ENCODE measurements around the gene TNP2. TPM values are rescaled to one million over a fixed set of nuclear protein-coding genes. Genes with fewer than 3 reads are reported as not detected.

Gene TNP2
- total RNA-seq, result not detected in 2 replicates

DNA sequence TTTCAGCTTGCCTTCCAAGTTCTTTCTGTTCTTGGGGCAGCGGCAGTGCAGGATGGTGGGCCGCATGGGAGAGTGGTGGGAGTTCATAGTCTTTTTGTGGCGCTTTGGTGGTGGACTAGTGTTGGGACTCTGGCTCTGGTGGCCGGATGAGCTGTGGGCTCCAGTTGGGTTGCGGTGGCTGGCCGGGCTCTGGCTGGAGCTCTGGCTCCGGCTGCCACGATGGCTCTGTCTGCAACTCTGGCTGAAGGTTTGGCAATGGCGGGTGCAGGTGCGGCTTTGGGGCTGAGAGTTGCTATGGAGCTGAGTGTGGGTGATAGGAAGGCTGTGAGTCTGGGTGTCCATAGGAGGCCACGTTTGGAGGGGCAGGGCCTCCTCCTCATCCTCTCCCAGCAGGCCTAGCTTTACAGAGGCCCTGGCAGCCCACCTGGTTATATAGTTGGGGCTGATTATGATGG lies at the start of gene TNP2:
TSS of gene TNP2 (minus strand) at position 405 of the 455 bp plus-strand sequence. CDS start at position 342, 63 bp downstream.
- intact Hi-C loops (cut with micrococcal nuclease), result no loop called here

- intact Hi-C loops (cut with micrococcal nuclease), result no loop called here
These were observed 49.7 kb upstream of the TNP2 start for GRCh38 chr16:11318817-11319216.

DNA sequence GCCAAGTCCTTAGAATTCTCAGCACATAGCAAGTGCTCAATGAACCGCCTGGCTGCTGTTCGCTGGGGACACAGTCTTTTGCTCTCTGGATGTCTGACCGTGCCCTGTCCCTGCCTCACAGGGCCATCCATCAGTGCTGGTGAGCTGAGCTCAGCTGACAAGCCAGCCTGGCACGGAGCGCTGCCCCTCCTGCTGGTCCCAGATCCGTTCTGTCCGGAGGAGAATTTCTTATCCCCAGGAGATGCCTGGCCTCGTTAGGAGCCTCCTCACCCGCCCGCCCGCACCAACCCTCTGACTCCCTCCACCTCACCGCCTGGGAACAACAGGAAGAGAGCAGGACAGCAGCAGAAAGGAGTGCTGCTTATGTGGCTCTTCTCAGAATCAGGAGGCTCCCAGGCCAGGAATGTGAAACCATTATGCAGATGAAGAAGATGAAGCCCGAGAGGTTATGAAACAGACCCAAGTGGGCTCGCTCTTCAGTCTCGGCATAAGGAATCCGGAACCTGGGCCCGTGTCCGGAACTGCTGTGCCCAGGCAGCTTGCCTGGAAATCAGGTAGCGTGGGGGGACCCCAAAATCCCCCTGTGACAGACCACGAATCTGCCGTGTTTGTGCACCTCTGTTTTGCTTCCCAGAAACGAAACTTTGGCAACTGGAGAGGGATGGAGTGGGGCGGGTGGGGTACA lies 47.3 kb upstream of the TNP2 start:
- intact Hi-C loops (cut with micrococcal nuclease), result no loop called here

DNA sequence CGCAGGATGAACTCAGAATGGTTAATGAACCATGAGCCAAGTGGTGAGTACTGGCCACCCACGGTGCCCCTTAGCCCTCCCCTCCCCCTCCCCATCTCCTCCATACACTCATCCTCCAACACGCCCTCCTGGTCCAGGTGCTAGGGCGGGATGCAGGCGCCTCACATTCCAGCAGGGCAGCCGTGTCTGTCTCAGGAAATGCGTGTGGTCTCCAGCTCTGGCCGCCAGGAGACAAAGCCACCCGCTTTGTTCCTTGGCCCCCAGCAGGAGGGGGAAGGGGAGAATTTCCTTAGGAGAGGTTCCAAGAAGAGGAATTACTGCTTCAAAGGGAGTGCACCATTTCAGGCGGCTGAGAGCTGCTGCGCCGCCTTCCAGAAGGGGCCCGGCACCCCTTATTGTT lies 46.4 kb upstream of the TNP2 start:
- intact Hi-C loops (cut with micrococcal nuclease), result no loop called here

- intact Hi-C loops (cut with micrococcal nuclease), result no loop called here
These were observed 45.3 kb upstream of the TNP2 start for GRCh38 chr16:11314309-11314894.

GRCh38 chr16:11313493-11314308 lies 44.6 kb upstream of the TNP2 start:
- intact Hi-C loops (cut with micrococcal nuclease), result no loop called here

- intact Hi-C loops (cut with micrococcal nuclease), result no loop called here
These were observed 43.8 kb upstream of the TNP2 start for GRCh38 chr16:11312718-11313492.

GRCh38 chr16:11310997-11311561 lies 42.0 kb upstream of the TNP2 start:
- intact Hi-C loops (cut with micrococcal nuclease), result loop anchor here (1.0 to 2.0 kb wide), 3 partner anchors 18 to 54 kb away; partner anchors contain the start of gene SOCS1

DNA sequence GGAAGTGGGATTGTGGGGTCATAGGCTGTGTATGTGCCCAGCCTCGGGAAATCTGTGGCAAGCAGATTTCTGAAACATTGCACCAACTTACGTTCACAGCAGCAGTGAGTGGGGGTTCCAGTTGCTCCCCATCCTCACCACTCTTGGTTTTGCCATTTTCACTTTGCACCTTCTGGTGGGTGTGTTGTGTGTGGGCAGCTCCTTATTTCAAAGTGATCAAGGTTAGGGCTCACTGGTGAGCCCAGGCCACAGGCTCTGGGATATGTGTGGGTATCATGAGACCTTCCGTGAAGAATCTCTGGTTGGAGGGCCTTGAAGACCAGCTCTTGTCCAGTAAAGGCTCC lies 41.5 kb upstream of the TNP2 start:
- intact Hi-C loops (cut with micrococcal nuclease), result loop anchor here (2.0 kb wide), 2 partner anchors 18 to 54 kb away; partner anchors contain the start of gene SOCS1

DNA sequence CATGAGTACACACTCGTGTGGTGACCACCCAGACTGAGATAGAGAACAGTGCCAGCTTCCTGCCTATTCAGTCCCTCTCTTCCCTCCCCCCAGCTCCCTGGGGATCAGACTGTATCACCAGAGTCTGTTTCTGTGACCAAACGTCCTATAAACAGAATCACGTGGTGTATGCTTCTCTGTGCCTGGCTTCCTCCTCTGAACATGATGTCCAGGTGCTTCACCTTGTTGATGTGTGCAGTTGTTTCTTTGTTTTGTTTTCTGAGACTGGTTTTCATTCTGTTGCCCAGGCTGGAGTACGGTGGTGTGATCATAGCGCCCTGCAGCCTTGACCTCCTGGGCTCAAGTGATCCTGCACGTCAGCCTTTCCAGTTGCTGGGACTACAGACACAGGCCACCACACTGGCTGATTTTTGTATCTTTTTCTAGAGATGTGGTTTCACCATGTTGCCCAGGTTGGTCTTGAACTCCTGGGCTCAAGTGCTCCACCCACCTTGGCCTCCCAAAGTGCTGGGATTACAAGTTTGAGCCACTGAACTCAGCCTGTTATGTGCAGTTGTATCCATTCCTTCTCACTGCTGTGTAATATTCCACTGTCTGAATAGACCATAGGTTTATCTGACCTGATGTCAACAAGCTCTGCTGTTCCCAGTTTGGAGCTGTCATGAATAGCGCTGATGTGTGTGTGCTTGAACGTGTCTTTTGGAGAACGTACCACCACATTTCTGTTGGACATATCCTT lies 40.9 kb upstream of the TNP2 start:
- intact Hi-C loops (cut with micrococcal nuclease), result loop anchor here (2.0 kb wide), 2 partner anchors 19 to 53 kb away; partner anchors contain the start of gene SOCS1

GRCh38 chr16:11308493-11309283 lies 39.6 kb upstream of the TNP2 start:
- intact Hi-C loops (cut with micrococcal nuclease), result no loop called here

DNA sequence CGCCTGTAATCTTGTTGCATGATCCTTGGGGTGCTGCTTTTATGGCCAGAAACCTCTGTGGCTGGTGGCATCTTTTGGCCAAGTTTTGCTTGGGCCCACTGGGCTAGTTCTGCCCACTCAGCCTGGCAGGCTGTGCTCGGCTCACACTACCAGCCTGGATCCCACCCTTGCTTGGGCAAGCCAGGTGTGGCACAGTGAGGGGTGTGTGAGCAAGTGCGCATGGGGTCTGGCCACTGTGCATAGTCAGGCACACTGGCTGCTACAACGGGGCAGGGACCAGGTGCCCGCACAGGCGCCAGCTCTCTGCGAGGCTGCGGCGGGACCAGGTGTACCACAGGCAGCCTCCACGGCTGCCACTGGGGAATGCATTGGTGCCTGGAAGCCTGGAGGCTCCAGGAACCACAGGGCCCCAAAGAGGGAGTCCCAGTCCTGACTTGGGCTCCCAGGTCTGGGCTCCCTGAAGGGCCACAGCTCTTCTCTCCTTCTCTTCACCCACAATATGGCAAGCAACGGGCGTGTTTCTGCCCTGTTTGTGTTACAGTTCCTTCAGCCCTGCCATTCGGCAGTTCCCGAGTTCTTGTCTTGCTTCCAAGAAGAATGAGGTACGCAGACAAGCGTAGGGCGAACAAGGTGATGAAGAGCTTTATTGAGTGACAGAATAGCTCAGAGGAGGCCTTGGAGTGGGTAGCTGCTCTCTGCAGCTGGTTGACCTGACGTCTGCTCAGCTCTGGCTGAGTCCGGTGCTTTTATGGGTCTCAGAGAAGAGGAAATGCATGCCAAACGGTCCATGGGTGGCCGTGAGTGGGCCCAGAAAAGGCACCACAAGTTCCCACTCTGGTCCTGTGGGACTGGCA lies 38.7 kb upstream of the TNP2 start:
- intact Hi-C loops (cut with micrococcal nuclease), result no loop called here

DNA sequence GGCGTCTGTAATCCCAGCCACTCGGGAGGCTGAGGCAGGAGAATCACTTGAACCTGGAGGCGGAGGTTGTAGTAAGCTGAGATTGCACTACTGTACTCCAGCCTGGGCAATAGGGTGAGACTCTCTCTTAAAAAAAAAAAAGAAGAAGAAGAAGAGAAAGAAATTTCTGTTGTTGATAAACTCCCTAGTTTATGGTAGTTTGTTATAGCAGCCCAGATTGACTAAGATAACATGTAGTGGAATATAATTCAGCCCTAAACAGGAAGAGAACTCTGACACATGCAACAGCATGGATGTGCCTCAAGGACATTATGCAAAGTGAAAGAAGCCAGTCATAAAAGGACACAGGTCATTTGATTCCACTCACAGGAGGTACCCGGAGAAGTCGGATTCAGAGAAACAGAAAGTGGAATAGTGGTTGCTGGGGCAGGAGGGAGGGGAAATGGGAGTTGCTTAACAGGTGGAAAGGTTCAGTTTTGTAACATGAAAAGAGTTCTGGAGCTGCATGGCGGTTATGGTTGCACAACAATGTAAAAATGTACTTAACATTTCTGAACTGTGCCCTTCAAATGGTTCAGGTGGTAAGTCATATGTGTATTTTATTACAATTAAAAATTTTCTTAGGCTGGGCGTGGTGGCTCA lies 38.0 kb upstream of the TNP2 start:
- intact Hi-C loops (cut with micrococcal nuclease), result no loop called here

DNA sequence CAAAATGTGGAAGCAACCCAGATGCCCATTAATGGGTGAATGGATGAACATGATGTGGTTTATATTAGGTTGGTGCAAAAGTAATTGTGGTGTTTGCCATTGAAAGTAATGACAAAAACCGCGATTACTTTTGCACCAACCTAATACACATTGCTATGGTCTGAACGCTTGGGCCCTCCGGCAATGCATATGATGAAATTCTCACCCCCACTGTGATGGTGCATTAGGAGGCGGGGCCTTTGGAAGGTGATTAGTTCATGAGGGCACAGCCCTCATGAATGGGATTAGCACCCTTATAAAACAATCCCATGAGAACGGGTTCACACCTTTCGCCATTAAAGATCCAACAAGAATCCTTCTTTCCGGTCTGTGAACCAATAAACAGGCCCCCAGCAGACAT lies 37.3 kb upstream of the TNP2 start:
- intact Hi-C loops (cut with micrococcal nuclease), result no loop called here

DNA sequence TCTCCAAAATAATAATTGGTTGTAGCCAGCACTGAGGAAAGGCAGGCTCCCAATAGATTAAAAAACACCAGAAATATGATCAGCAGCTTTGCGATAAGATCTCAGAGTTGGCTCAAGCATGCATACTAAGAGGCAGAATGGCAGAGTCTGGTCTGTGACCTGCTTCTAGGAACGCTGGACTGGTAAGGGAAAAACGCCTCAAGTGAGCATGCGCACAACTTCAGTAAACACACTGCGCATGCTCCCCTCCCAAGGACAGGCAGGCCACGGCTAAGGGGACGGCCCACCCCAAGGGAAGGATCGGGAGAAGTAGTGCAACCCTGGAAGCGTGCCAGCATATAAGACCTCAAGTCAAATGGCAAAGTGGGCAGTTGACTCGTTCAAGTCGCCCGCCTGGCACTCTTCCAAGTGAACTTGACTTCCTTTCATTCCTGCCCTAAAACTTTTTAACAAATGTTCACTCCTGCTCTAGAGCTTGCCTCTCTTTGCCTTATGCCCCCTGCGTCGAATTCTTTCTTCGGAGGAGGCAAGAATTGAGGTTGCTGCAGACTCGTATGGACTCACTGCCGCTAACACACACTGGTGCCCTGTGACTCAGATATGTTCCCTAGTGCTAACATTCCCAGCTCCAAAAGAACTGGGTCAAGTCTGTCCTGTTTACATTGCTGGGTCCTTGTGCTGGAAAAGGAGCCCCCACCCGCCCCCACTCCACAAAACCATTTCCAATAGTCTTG lies 34.4 kb upstream of the TNP2 start:
- intact Hi-C loops (cut with micrococcal nuclease), result no loop called here

DNA sequence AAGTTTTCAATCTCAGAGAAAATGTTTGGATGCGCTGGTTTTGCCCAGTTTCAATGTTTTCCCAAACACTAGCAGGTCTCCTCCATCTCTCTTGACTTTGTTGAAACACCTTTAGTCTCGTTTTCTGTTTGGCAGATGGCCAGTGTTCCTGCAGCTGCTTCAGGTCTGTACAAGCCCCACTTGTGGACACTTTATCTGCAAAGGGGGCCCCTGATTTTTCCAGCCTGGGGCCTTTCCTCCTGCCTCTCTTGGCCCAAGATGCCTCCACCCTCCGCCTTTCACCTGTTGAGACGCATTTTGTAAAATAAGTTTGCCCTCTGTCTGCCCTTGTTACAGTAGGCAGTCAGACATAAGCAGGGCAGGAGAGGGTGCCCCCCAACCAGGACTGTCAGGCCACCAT lies 33.9 kb upstream of the TNP2 start:
- intact Hi-C loops (cut with micrococcal nuclease), result no loop called here

Measured in T-helper 2 cell treated with Interferon-gamma antibody and Interleukin-4, amounts not matched to agents 100 ng/mL and 5 ng/mL, for 36 hours (primary cell).